H1 (cell line): Measurements from ENCODE around the gene SYK. TPM values are rescaled to one million over a fixed set of nuclear protein-coding genes. Genes with fewer than 3 reads are reported as not detected.

Experiments used
- CTCF ChIA-PET: fragments of 300-600 bp; sonication (Branson Sonifier 250); formaldehyde crosslinking; loops from one replicate; lab custom pipeline; 2021; ENCODE audit not compliant: partially characterized antibody; lab: Charles Lee
- POLR2A ChIA-PET: fragments of 300-600 bp; sonication (Branson Sonifier 250); formaldehyde crosslinking; loops from one replicate; lab custom pipeline; 2021; ENCODE audit warnings: inconsistent platforms; ENCODE audit not compliant: partially characterized antibody; lab: Charles Lee
- DNase-seq, 2 experiments: peaks; one replicate each; pipeline versions ENCODE4 v3.0.0 to v3.0.0-alpha.2; 2010 to 2022; ENCODE audit warnings: low spot score in 2 of 2, low read depth in 1 of 2, mixed read lengths in 1 of 2
- FAIRE-seq: peaks from 2 replicates; lab custom pipeline; 2011; peaks lifted over from hg19 to GRCh38; lab: Jason Lieb, UNC
- H2AFZ ChIP-seq: 2 replicates; pipeline ENCODE4 v1.8.1; 2012; ENCODE audit warnings: low read length, inconsistent platforms
- H2AK5ac ChIP-seq: 2 replicates; pipeline ENCODE4 v1.6.1; 2013; ENCODE audit warnings: low read depth, low read length
- H2BK120ac ChIP-seq: replicated peaks from 2 replicates; pipeline ENCODE3; 2013; ENCODE audit warnings: low read depth, low read length, inconsistent platforms
- H2BK12ac ChIP-seq: 2 replicates; pipeline ENCODE4 v1.6.1; 2013; ENCODE audit warnings: low read depth, low read length
- H2BK15ac ChIP-seq: 2 replicates; pipeline ENCODE4 v1.6.1; 2013; ENCODE audit warnings: low read length
- H2BK20ac ChIP-seq: 2 replicates; pipeline ENCODE4 v1.6.1; 2013; ENCODE audit warnings: low read length
- H2BK5ac ChIP-seq: 2 replicates; pipeline ENCODE4 v1.6.1; 2013; ENCODE audit warnings: low read depth, low read length
- H3K14ac ChIP-seq: 2 replicates; pipeline ENCODE4 v1.6.1; 2013; ENCODE audit warnings: inconsistent platforms; ENCODE audit not compliant: insufficient read length
- H3K18ac ChIP-seq: 2 replicates; pipeline ENCODE4 v1.6.1; 2013; ENCODE audit warnings: low read length; ENCODE audit errors: extremely low read depth
- H3K23ac ChIP-seq: 2 replicates; pipeline ENCODE4 v1.6.1; 2013; ENCODE audit warnings: inconsistent platforms; ENCODE audit not compliant: insufficient read length
- H3K23me2 ChIP-seq: 2 replicates; pipeline ENCODE4 v1.6.1; 2013; ENCODE audit warnings: low read depth, low read length
- H3K27ac ChIP-seq: 2 replicates; pipeline ENCODE4 v1.6.1; 2011; ENCODE audit warnings: low read depth, low read length, inconsistent platforms
- H3K27me3 ChIP-seq, 4 experiments: replicated peaks in 1 of 4; 1 replicate in 1 of 4; 2 replicates in 3 of 4; pipeline versions ENCODE4 v1.6.1 to v1.8.1; 2011 to 2013; ENCODE audit warnings: low read length in 3 of 4, mild to moderate bottlenecking in 3 of 4, inconsistent platforms in 2 of 4, mixed read lengths in 2 of 4, moderate library complexity in 1 of 4; ENCODE audit not compliant: control insufficient read depth in 3 of 4, insufficient read depth in 3 of 4; ENCODE audit errors: extremely low read depth in 1 of 4
- H3K36me3 ChIP-seq, 4 experiments: 2 replicates each; pipeline versions ENCODE4 v1.6.1 to v1.8.1; 2011 to 2013; ENCODE audit warnings: mild to moderate bottlenecking in 4 of 4, low read length in 3 of 4, moderate library complexity in 2 of 4, control low read depth in 1 of 4, inconsistent platforms in 1 of 4; ENCODE audit not compliant: insufficient read depth in 4 of 4, control insufficient read depth in 2 of 4
- H3K4ac ChIP-seq: replicated peaks from 2 replicates; pipeline ENCODE3; 2013; ENCODE audit warnings: low read length, low read depth, mixed read lengths, inconsistent platforms; ENCODE audit not compliant: insufficient read length
- H3K4me1 ChIP-seq, 4 experiments: replicated peaks in 1 of 4; 1 replicate in 1 of 4; 2 replicates in 3 of 4; pipeline versions ENCODE4 v1.6.1 to v1.8.1; 2011 to 2013; ENCODE audit warnings: low read length in 3 of 4, inconsistent platforms in 2 of 4, mixed read lengths in 1 of 4; ENCODE audit not compliant: insufficient read depth in 4 of 4, control insufficient read depth in 3 of 4
- H3K4me2 ChIP-seq, 2 experiments: 2 replicates each; pipeline versions ENCODE4 v1.6.1 to v1.8.1; 2011 to 2013; ENCODE audit warnings: low read depth in 2 of 2, low read length in 2 of 2, control low read depth in 1 of 2, inconsistent platforms in 1 of 2, mild to moderate bottlenecking in 1 of 2; ENCODE audit not compliant: insufficient read depth in 1 of 2
- H3K4me3 ChIP-seq, 4 experiments: fragments of 200-600, 300-600 bp in 1 of 4; sonication (generic), shearing (Covaris generic), sonication (Bioruptor Twin) in 1 of 4; 2 replicates each; pipeline versions ENCODE4 v1.5.1 to v1.8.1; 2011 to 2016; ENCODE audit warnings: low read length in 4 of 4, low read depth in 3 of 4, control low read depth in 2 of 4, inconsistent platforms in 2 of 4, mild to moderate bottlenecking in 2 of 4, mixed read lengths in 1 of 4, moderate library complexity in 1 of 4; ENCODE audit not compliant: insufficient read depth in 2 of 4; ENCODE audit errors: extremely low read depth in 1 of 4
- H3K56ac ChIP-seq: replicated peaks from 2 replicates; pipeline ENCODE3; 2013; ENCODE audit warnings: low read depth, mild to moderate bottlenecking, mixed read lengths, low read length, inconsistent platforms; ENCODE audit not compliant: insufficient read length
- H3K79me1 ChIP-seq: 2 replicates; pipeline ENCODE4 v1.6.1; 2013; ENCODE audit warnings: low read depth, low read length, control low read depth
- H3K79me2 ChIP-seq, 2 experiments: 2 replicates each; pipeline versions ENCODE4 v1.6.1 to v1.8.1; 2012 to 2013; ENCODE audit warnings: low read length in 2 of 2, mild to moderate bottlenecking in 2 of 2, inconsistent platforms in 1 of 2; ENCODE audit not compliant: insufficient read depth in 2 of 2, control insufficient read depth in 1 of 2
- H3K9ac ChIP-seq, 4 experiments: replicated peaks in 1 of 4; 1 replicate in 1 of 4; 2 replicates in 3 of 4; pipeline versions ENCODE4 v1.6.1 to v1.8.1; 2011 to 2013; ENCODE audit warnings: low read depth in 3 of 4, low read length in 3 of 4, control low read depth in 2 of 4, mild to moderate bottlenecking in 2 of 4, moderate library complexity in 2 of 4, inconsistent platforms in 1 of 4; ENCODE audit errors: extremely low read depth in 1 of 4
- H3K9me3 ChIP-seq, 2 experiments: 2 replicates each; pipeline versions ENCODE4 v1.6.1 to v1.8.1; 2012 to 2013; ENCODE audit warnings: mild to moderate bottlenecking in 2 of 2, moderate library complexity in 2 of 2, control low read depth in 1 of 2, inconsistent platforms in 1 of 2, low read depth in 1 of 2, low read length in 1 of 2, mixed read lengths in 1 of 2; ENCODE audit not compliant: insufficient read depth in 2 of 2
- H4K20me1 ChIP-seq, 2 experiments: replicated peaks in 1 of 2; 2 replicates each; pipeline versions ENCODE3 to v1.8.1; 2011 to 2013; ENCODE audit warnings: inconsistent platforms in 2 of 2, low read length in 2 of 2, mild to moderate bottlenecking in 1 of 2; ENCODE audit not compliant: insufficient read depth in 2 of 2, control insufficient read depth in 1 of 2
- H4K5ac ChIP-seq: 2 replicates; pipeline ENCODE4 v1.6.1; 2013; ENCODE audit warnings: low read length, low read depth, mixed read lengths, inconsistent platforms; ENCODE audit not compliant: insufficient read length
- H4K8ac ChIP-seq: 2 replicates; pipeline ENCODE4 v1.8.0; 2013; ENCODE audit warnings: mild to moderate bottlenecking, moderate library complexity, low read length, inconsistent platforms; ENCODE audit not compliant: insufficient read depth; ENCODE audit errors: extremely low read depth
- H4K91ac ChIP-seq: replicated peaks from 2 replicates; pipeline ENCODE3; 2013; ENCODE audit warnings: low read length, mixed read lengths, inconsistent platforms; ENCODE audit not compliant: insufficient read length
- CBX5 ChIP-seq: fragments of 300-800, 300-1000 bp; sonication (generic); IDR thresholded peaks from 2 replicates; pipeline ENCODE4 v1.7.1; 2016; ENCODE audit warnings: antibody characterized with exemption, low read length, low read depth
- CHD1 ChIP-seq: IDR thresholded peaks from 2 replicates; pipeline ENCODE4 v1.6.1; 2012; ENCODE audit warnings: low read depth, low read length, improper control_type of control experiment
- CREB1 ChIP-seq: IDR thresholded peaks from 2 replicates; pipeline ENCODE4 v1.6.1; 2012; ENCODE audit warnings: inconsistent platforms
- MAX ChIP-seq: IDR thresholded peaks from 2 replicates; pipeline ENCODE4 v1.6.1; 2012; ENCODE audit warnings: inconsistent platforms
- SRF ChIP-seq: IDR thresholded peaks from 2 replicates; pipeline ENCODE4 v1.6.1; 2011; ENCODE audit warnings: mild to moderate bottlenecking, low read depth, low read length, moderate library complexity
- polyA plus RNA-seq, 7 experiments: library from polyadenylated mRNA; depleted of rRNA in 3 of 7; stranded (reverse) in 5 of 7; unstranded in 2 of 7; fragments of >200 nt in 5 of 7; fragments of 200-250 nt in 2 of 7; gene quantifications; 1 replicate in 5 of 7; 2 replicates in 1 of 7; 4 replicates in 1 of 7; pipeline versions ENCODE4 v1.2.1 to v1.2.3, GENCODE V29; 2011 to 2013; ENCODE audit warnings: missing spikeins in 2 of 7, mixed read lengths in 2 of 7
- total RNA-seq: library from RNA; stranded (reverse); fragmentation: NEBNext Ultra II Directional; extraction: Animal tissue kit (Norgen Biotek cat#: 25700); gene quantifications from 2 replicates; pipeline ENCODE4 v1.2.1, GENCODE V29; 2021

SYK gene
- total and polyA plus RNA-seq, 2 of the 8 experiments (the other 6 are each of a cell fraction or from before 2014, with no cell fraction given), result 1.5 to 4.4 TPM

DNA sequence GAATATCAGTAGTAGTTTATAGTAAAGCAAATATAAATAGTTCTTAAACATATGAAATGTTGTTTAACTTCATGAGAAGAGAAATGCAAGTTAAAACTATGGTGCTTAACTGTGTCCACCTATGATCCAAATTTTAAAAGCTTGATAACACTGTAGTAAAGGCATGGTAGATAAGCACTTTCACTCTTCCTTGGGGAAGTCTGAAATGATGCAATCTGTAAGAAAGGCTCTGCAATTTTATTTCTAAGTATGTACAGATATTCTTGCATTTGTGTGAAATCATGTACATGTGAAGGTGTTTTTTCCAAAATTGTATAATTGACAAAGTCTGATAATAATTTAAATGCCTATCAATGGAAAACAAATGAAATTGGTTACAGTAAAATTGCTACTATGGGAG, 66.9 kb downstream of the SYK start:
- POLR2A ChIA-PET, result no interaction called here
- no peak overlapping the region for H3K14ac ChIP-seq
- no peak overlapping the region for H2BK12ac ChIP-seq
- TF ChIP-seq MAX (no peak), CREB1 (no peak), SRF (no peak), CHD1 (no peak), CBX5 (no peak)

More for the DNA sequence above, 66.9 kb downstream of the SYK start:
- H2BK120ac ChIP-seq, result no peak overlapping the region
- no peak overlapping the region for H3K4me3 ChIP-seq
- DNase-seq (no peak), FAIRE-seq (no peak)
- H3K4me1 ChIP-seq, result no peaks in the 10 kb centered on the region
- H4K20me1 ChIP-seq, result no peaks in the 10 kb centered on the region
- H3K27me3 ChIP-seq, result no peaks in the 10 kb centered on the region
- no peak overlapping the region for H3K9ac ChIP-seq
- H3K79me2 ChIP-seq, result no peaks in the 10 kb centered on the region
- no peak overlapping the region for H3K4me2 ChIP-seq
- no peaks in the 10 kb centered on the region for H3K9me3 ChIP-seq
- no peak overlapping the region for H2BK5ac ChIP-seq
- H3K36me3 ChIP-seq, result no peaks in the 10 kb centered on the region
- no peaks in the 10 kb centered on the region for H3K23me2 ChIP-seq
- no peak overlapping the region for H2AK5ac ChIP-seq
- no peak overlapping the region for H3K23ac ChIP-seq
- H2BK15ac ChIP-seq, result no peak overlapping the region
- no peak overlapping the region for H3K56ac ChIP-seq
- no peak overlapping the region for H2BK20ac ChIP-seq
- H2AFZ ChIP-seq, result no peak overlapping the region
- no peak overlapping the region for H3K4ac ChIP-seq
- H4K91ac ChIP-seq, result no peak overlapping the region
- no peak overlapping the region for H3K27ac ChIP-seq
- H4K8ac ChIP-seq, result no peak overlapping the region
- no peak overlapping the region for H3K18ac ChIP-seq
- CTCF ChIA-PET, result interaction anchor here (0.7 to 1.1 kb wide), 2 partner anchors 95 to 550 kb away, joined by 3 read pairs; no protein-coding TSS in a partner anchor
- no peaks in the 10 kb centered on the region for H3K79me1 ChIP-seq
- H4K5ac ChIP-seq, result no peak overlapping the region
